SK-N-SH (cell line): ENCODE data around the gene RWDD2A.

ENCODE experiments used
- CTCF ChIP-seq: fragments of 200-600 bp; sonication (generic); IDR thresholded peaks from 2 replicates; pipeline ENCODE4 v1.6.1; 2017; ENCODE audit warnings: antibody characterized with exemption, mild to moderate bottlenecking, moderate library complexity
- EP300 ChIP-seq, 2 experiments: IDR thresholded peaks; 2 replicates each; pipeline versions ENCODE4 v1.4.0 to v1.6.1; 2012; ENCODE audit warnings: borderline replicate concordance in 1 of 2, low read depth in 1 of 2, low read length in 1 of 2
- FOXM1 ChIP-seq: IDR thresholded peaks from 2 replicates; pipeline ENCODE4 v1.4.0; 2012; ENCODE audit warnings: low read depth, mild to moderate bottlenecking
- GABPA ChIP-seq: IDR thresholded peaks from 2 replicates; pipeline ENCODE4 v1.4.0; 2012; ENCODE audit warnings: low read depth, mild to moderate bottlenecking
- JUND ChIP-seq: IDR thresholded peaks from 2 replicates; pipeline ENCODE4 v1.4.0; 2012
- MAX ChIP-seq: IDR thresholded peaks from 2 replicates; pipeline ENCODE4 v1.4.0; 2012; ENCODE audit warnings: low read depth
- PBX3 ChIP-seq: IDR thresholded peaks from 2 replicates; pipeline ENCODE4; 2012
- POLR2AphosphoS5 ChIP-seq: IDR thresholded peaks from 2 replicates; pipeline ENCODE4 v1.6.1; 2012; ENCODE audit warnings: low read depth, low read length
- RAD21 ChIP-seq: IDR thresholded peaks from 2 replicates; pipeline ENCODE4 v1.6.1; 2012; ENCODE audit warnings: mild to moderate bottlenecking, low read length
- TAF1 ChIP-seq: IDR thresholded peaks from 2 replicates; pipeline ENCODE4 v1.6.1; 2012; ENCODE audit warnings: low read depth, mild to moderate bottlenecking, low read length, moderate library complexity, borderline replicate concordance
- TF ChIP-seq, protein P1 (sequence below): IDR thresholded peaks from 2 replicates; pipeline ENCODE4 v1.6.1; 2012; ENCODE audit warnings: mild to moderate bottlenecking, low read depth, low read length, moderate library complexity

GRCh38 chr6:83193747-83194566 lies 800 bp downstream of the RWDD2A start:
- TF ChIP-seq TAF1: no peak
- TF ChIP-seq CTCF: no peak
- no peak for TF ChIP-seq POLR2AphosphoS5
- TF ChIP-seq EP300 (IDR thresholded peaks at IDR 0.05; ENCODE audit: borderline replicate concordance in 1 of 2, low read depth in 1 of 2, low read length in 1 of 2): no peak
- TF ChIP-seq JUND: no peak
- TF ChIP-seq PBX3: no peak
- TF ChIP-seq, protein P1, sequence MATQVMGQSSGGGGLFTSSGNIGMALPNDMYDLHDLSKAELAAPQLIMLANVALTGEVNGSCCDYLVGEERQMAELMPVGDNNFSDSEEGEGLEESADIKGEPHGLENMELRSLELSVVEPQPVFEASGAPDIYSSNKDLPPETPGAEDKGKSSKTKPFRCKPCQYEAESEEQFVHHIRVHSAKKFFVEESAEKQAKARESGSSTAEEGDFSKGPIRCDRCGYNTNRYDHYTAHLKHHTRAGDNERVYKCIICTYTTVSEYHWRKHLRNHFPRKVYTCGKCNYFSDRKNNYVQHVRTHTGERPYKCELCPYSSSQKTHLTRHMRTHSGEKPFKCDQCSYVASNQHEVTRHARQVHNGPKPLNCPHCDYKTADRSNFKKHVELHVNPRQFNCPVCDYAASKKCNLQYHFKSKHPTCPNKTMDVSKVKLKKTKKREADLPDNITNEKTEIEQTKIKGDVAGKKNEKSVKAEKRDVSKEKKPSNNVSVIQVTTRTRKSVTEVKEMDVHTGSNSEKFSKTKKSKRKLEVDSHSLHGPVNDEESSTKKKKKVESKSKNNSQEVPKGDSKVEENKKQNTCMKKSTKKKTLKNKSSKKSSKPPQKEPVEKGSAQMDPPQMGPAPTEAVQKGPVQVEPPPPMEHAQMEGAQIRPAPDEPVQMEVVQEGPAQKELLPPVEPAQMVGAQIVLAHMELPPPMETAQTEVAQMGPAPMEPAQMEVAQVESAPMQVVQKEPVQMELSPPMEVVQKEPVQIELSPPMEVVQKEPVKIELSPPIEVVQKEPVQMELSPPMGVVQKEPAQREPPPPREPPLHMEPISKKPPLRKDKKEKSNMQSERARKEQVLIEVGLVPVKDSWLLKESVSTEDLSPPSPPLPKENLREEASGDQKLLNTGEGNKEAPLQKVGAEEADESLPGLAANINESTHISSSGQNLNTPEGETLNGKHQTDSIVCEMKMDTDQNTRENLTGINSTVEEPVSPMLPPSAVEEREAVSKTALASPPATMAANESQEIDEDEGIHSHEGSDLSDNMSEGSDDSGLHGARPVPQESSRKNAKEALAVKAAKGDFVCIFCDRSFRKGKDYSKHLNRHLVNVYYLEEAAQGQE: no peak
- no peak for TF ChIP-seq FOXM1
- TF ChIP-seq MAX: no peak
- TF ChIP-seq RAD21: no peak
- no peak for TF ChIP-seq GABPA
